NCI-H446 (cell line): Measurements from ENCODE around the gene TSSC4.

Experiments
- DNase-seq, 2 experiments: peaks; one replicate each; lab custom pipeline; 2025; lab: John Stamatoyannopoulos, UW

The TSSC4 gene

DNA sequence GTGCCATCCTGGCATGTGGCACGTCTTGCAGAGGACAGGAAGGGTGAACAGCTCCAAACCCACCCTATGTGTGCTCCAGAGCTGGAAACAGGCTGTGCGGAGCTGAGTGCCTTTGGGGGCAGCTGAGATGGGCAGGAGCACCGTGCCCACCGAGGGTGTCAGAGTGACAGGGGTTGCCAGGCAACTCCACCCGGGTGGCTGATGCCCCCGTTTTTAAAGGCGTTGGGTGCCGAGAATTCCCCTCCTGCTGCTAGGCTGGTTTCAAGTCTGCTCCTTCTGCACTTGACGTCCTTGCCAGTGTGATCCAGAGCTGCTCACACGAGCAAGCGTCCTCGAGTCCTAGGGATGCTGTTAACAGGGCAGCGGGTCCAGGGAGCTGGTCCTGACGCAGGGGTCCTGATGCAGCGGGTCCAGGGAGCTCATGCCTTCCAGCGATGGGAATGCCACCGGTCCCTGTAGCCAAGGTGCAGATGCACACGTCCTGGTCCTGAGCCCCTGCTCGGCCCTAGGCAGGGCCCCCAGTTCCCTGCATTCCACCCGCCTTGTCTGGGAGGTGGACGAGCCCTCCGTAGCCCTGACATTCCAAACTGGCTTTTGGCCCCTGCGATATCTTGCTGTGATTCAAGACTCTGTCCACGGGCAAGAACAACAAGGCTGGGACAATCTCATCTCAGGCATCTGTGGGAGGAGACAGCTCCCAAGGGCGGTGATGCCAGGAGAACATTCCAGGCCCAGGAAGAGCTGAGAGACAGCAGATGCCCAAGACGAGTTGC lies 49.2 kb downstream of the TSSC4 start:
- DNase-seq = no peak

- DNase-seq = no peak
These were observed 49.9 kb downstream of the TSSC4 start for GRCh38 chr11:2450321-2451041.

GRCh38 chr11:2451336-2451735 lies 50.8 kb downstream of the TSSC4 start:
- no peak for DNase-seq

DNA sequence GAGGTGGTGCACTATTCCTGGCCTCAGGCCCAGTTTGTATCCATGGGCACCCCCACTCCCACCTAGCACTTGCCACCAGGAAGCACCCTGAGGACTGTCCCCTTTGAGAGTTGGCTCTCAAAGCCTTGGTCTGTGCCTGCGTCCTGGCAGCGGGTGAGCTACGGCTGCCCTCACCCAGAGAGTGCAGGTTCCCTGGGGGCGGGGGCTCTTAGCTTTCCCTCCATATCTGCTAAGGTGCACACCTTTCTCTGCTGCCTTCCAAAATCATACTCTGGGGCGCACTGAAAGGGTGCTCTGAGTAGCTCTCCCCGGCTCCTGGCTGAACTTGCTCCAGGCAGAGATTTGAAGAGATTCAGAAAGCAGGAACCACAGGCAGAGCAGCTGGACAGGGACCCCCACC lies 51.4 kb downstream of the TSSC4 start:
- DNase-seq = no peak

DNA sequence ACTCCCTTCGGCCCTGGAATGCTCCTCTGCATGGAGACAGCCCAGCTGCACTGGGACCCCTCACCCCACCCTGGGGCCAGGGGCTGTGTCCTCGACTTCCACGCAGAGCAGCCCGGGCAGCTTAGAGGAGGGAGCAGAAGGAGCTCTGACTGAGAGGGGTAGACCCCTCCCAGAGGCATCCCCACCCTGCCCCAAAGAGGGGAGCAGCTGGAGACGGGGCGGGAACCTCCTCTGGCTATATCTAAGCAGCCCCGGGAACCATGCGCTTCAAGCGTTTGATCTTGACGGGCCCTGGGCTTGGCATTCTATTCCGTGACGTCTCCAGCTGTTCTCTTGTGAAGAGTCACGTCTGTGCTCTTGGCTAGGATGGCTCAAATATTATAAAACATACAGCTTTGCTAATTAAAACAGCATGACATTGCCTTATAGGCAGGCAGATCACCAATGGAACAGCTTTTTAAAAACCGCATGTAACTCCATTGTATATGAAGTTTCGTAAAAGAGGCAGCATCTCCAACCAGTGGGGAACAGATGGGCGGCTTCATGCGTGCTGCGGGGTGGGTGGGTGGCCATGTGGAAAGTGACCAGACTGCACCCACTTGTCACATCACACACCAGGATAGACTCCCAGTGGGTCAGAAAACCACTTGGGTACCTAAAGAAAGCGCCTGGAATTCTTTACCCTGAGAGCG lies 51.9 kb downstream of the TSSC4 start:
- no peak for DNase-seq

GRCh38 chr11:2453436-2453835 lies 52.9 kb downstream of the TSSC4 start:
- DNase-seq = no peak
